Mesendoderm (in vitro differentiated cells): ENCODE results near the gene ALDH1A3.

ENCODE experiments used
- DNase-seq: peaks from one replicate; pipeline ENCODE4 v3.0.0; 2013
- H2AK5ac ChIP-seq: 2 replicates; pipeline ENCODE4 v1.6.1; 2013; ENCODE audit warnings: low read length, inconsistent platforms
- H2BK120ac ChIP-seq: 2 replicates; pipeline ENCODE4 v1.6.1; 2013; ENCODE audit warnings: low read depth, mild to moderate bottlenecking, low read length, moderate library complexity, mixed read lengths
- H2BK15ac ChIP-seq: replicated peaks from 2 replicates; pipeline ENCODE4 v1.6.1; 2013; ENCODE audit warnings: low read depth, mild to moderate bottlenecking, moderate library complexity
- H2BK5ac ChIP-seq: 2 replicates; pipeline ENCODE4 v1.6.1; 2013; ENCODE audit warnings: low read length, inconsistent platforms
- H3K18ac ChIP-seq: 2 replicates; pipeline ENCODE4 v1.6.1; 2013; ENCODE audit warnings: mild to moderate bottlenecking, low read length, mixed read lengths
- H3K23ac ChIP-seq: one replicate; pipeline ENCODE4 v1.6.1; 2013; ENCODE audit warnings: low read length
- H3K27ac ChIP-seq: 2 replicates; pipeline ENCODE4 v1.5.1; 2013; ENCODE audit warnings: low read depth, mild to moderate bottlenecking, inconsistent platforms, low read length, moderate library complexity
- H3K27me3 ChIP-seq: 2 replicates; pipeline ENCODE4 v1.6.1; 2013; ENCODE audit warnings: low read length, control low read depth, mild to moderate bottlenecking, inconsistent platforms; ENCODE audit not compliant: insufficient read depth, poor library complexity
- H3K36me3 ChIP-seq: 2 replicates; pipeline ENCODE4 v1.6.1; 2013; ENCODE audit warnings: low read length, inconsistent platforms; ENCODE audit not compliant: control insufficient read depth, insufficient read depth
- H3K4ac ChIP-seq: one replicate; pipeline ENCODE4 v1.6.1; 2013; ENCODE audit warnings: low read depth, mild to moderate bottlenecking, low read length, moderate library complexity
- H3K4me1 ChIP-seq: 2 replicates; pipeline ENCODE4 v1.6.1; 2013; ENCODE audit warnings: low read depth, low read length, inconsistent platforms; ENCODE audit not compliant: control insufficient read depth
- H3K4me2 ChIP-seq: 2 replicates; pipeline ENCODE4 v1.6.1; 2013; ENCODE audit warnings: low read length
- H3K4me3 ChIP-seq: 2 replicates; pipeline ENCODE4 v1.5.1; 2013; ENCODE audit warnings: mild to moderate bottlenecking, low read length
- H3K56ac ChIP-seq: one replicate; pipeline ENCODE4 v1.6.1; 2013; ENCODE audit warnings: low read length
- H3K79me1 ChIP-seq: 2 replicates; pipeline ENCODE4 v1.6.1; 2013; ENCODE audit warnings: low read length, inconsistent platforms
- H3K79me2 ChIP-seq: 2 replicates; pipeline ENCODE4 v1.6.1; 2013; ENCODE audit warnings: mild to moderate bottlenecking, low read length; ENCODE audit not compliant: control insufficient read depth, insufficient read depth
- H3K9ac ChIP-seq: 2 replicates; pipeline ENCODE4 v1.6.1; 2013; ENCODE audit warnings: low read length, inconsistent platforms
- H4K5ac ChIP-seq: one replicate; pipeline ENCODE4 v1.6.1; 2013; ENCODE audit warnings: low read length
- H4K8ac ChIP-seq: one replicate; pipeline ENCODE4 v1.6.1; 2013; ENCODE audit warnings: low read depth, mild to moderate bottlenecking, control low read depth, low read length, moderate library complexity
- WGBS: extraction: QIAGEN DNeasy Blood & Tissue Kit; methylation state at CpG from one replicate; pipeline ENCODE4 v1.1.7; 2013; ENCODE audit warnings: low lambda C conversion rate, missing lambda C conversion rate; ENCODE audit not compliant: insufficient coverage; ENCODE audit errors: extremely low coverage; 5-methylcytosine and 5-hydroxymethylcytosine counted together

Gene ALDH1A3

GRCh38 chr15:100893964-100894295 lies 14.3 kb downstream of the ALDH1A3 start:
- Histone ChIP-seq H3K23ac (no peak overlapping the region), H3K56ac (no peak overlapping the region), H2AK5ac (no peak overlapping the region), H3K27ac (no peak overlapping the region), H3K9ac (no peak overlapping the region), H3K18ac (no peak overlapping the region), H2BK120ac (no peak overlapping the region), H3K4me3 (no peak overlapping the region), H2BK15ac (no peak overlapping the region), H3K4ac (no peak overlapping the region), H2BK5ac (no peak overlapping the region), H4K5ac (no peak overlapping the region), H3K4me1 (no peaks in the 10 kb centered on the region), H3K36me3 (no peaks in the 10 kb centered on the region), H3K79me2 (no peaks in the 10 kb centered on the region), H3K79me1 (no peaks in the 10 kb centered on the region), H3K27me3 (no peaks in the 10 kb centered on the region), H4K8ac (no peak overlapping the region), H3K4me2 (no peak overlapping the region)
- WGBS = no CpG with 5 or more reads among the region's 9 CpGs
- DNase-seq = no peak

- H3K9ac ChIP-seq = no peak overlapping the region
- H2BK15ac ChIP-seq = no peak overlapping the region
- no peak overlapping the region for H2BK5ac ChIP-seq
- H4K5ac ChIP-seq = no peak overlapping the region
- H3K23ac ChIP-seq = no peak overlapping the region
- H2BK120ac ChIP-seq = no peak overlapping the region
- H3K79me2 ChIP-seq = no peaks in the 10 kb centered on the region
- H3K18ac ChIP-seq = no peak overlapping the region
- H3K4me1 ChIP-seq = peaks cover 9% of the 10 kb centered on the region
- no peak overlapping the region for H3K4ac ChIP-seq
- no peak overlapping the region for H3K4me3 ChIP-seq
- H3K36me3 ChIP-seq = no peaks in the 10 kb centered on the region
- H3K79me1 ChIP-seq = no peaks in the 10 kb centered on the region
- H3K4me2 ChIP-seq = no peak overlapping the region
- H3K27me3 ChIP-seq = no peaks in the 10 kb centered on the region
- WGBS = no CpG with 5 or more reads among the region's 13 CpGs
- no peak overlapping the region for H3K56ac ChIP-seq
- H3K27ac ChIP-seq = no peak overlapping the region
- no peak for DNase-seq
- no peak overlapping the region for H2AK5ac ChIP-seq
- no peak overlapping the region for H4K8ac ChIP-seq
Measured at GRCh38 chr15:100895721-100896120, 16.1 kb downstream of the ALDH1A3 start.

DNA sequence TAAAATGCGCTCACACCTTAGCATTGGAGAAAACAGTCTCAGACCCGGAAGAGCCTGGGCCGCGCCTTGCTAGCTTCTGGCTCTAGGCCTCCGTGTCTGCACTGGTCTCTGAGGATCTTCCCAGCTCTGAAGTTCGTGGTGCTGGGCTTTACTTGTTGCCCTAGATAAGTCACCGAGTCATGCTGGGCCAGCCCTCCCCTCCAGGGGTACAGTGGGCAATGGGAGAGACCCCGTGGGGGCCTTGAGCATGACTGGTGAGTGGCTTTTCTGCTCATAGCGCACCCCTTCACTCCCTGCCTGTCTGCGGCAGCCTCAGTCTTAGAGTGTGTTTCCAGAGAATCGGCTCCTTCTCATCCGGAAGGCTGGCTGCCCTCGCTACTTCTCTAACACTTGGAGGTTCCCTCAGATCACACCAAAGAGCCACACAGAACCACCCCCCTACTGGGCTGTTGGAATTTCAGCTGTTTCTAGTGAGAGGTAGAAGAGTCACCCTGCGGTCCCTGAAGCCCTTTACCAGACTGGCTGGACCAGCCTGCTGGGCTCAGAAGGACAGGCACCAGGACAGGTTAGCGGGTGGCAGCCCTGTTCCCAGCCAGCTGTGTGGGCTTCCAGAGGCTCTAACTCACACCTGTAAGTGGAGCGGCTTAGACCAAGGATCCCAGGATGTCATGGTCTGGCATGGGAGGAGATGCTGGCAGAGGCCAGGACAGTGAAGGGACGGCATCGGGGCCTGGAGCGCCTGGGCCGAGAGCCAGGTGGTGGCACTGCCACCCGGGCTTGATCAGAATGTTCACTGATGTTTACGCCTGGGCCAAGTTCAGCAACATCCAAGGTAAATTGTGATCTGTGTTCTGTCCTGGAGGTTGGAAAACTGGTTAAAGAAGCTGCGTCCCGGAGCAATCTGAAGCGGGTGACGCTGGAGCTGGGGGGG lies 17.9 kb downstream of the ALDH1A3 start:
- Histone ChIP-seq H3K4me1 (peaks cover 9% of the 10 kb centered on the region), H3K27ac (no peak overlapping the region), H3K23ac (peak overlapping the region; percentile 45), H3K18ac (no peak overlapping the region), H3K4me3 (no peak overlapping the region), H4K5ac (no peak overlapping the region), H3K79me1 (no peaks in the 10 kb centered on the region), H3K4me2 (no peak overlapping the region), H2BK5ac (no peak overlapping the region), H2AK5ac (no peak overlapping the region), H3K27me3 (no peaks in the 10 kb centered on the region), H3K56ac (no peak overlapping the region), H4K8ac (no peak overlapping the region), H2BK15ac (no peak overlapping the region), H2BK120ac (no peak overlapping the region), H3K4ac (no peak overlapping the region), H3K36me3 (no peaks in the 10 kb centered on the region), H3K9ac (no peak overlapping the region), H3K79me2 (no peaks in the 10 kb centered on the region)
- no CpG with 5 or more reads among the region's 26 CpGs for WGBS
- no peak for DNase-seq

DNA sequence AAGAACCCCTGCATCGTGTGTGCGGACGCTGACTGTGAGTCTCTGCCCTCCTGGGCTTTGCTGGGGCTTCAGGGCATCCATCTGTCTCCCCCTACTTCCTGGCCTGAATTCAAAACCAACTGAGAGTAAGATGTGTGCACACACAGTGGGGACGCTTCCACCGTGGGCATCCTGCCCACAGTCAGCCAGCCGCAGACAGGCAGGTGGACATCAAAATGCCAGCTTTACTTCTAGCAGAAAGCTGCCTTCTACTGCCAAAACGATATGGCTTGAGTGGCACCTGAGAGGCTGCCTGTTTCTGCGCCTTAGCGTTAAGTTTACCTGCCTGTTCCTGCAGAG lies 18.5 kb downstream of the ALDH1A3 start:
- Histone ChIP-seq H3K4me3 (no peak overlapping the region), H3K4ac (no peak overlapping the region), H3K18ac (no peak overlapping the region), H3K79me2 (no peaks in the 10 kb centered on the region), H4K8ac (no peak overlapping the region), H3K27me3 (no peaks in the 10 kb centered on the region), H3K4me1 (peaks cover 9% of the 10 kb centered on the region), H2AK5ac (no peak overlapping the region), H3K4me2 (no peak overlapping the region), H3K56ac (no peak overlapping the region), H3K23ac (peak overlapping the region; percentile 45), H2BK15ac (no peak overlapping the region), H2BK120ac (no peak overlapping the region), H2BK5ac (no peak overlapping the region), H3K79me1 (no peaks in the 10 kb centered on the region), H3K36me3 (no peaks in the 10 kb centered on the region), H3K9ac (no peak overlapping the region), H4K5ac (no peak overlapping the region), H3K27ac (no peak overlapping the region)
- WGBS = no CpG with 5 or more reads among the region's 9 CpGs
- DNase-seq = no peak

DNA sequence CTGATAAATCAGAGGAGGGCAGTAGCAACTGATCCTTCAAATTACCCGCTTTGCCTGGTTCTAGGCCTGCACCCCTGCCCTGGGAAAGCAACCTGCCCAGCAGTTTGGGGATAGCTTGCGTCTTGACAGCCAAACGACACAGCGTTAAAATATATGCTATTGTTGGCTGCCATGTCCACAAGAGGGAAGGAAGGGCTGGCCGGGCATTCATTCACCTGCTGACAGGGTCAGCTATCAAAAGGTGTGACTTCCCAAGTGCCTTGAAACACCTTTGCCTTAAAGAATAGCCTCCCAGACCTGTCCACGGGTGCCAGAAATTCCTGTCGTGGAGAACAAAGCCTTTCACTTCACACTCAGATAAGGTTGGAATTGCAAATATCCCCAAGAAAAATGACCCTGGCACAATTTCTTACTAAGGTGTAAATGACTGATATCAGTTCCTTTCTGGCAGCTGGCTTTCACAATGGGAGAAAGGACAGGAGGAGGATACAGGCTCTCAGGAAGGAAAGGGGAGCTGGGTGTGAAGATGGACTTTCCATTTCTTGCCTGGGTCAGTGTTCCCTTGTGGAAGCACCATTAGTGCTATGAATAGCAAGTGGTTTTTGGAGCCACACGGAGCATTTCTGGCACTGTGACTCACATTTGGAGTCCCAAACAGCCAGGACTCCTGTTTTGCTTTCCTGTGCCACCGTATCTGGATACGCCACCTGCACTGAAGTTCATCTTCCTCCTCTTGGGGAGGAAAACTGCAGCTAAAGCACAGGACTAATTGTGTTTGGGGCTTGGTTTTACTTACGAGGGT lies 19.2 kb downstream of the ALDH1A3 start:
- Histone ChIP-seq H3K23ac (no peak overlapping the region), H3K18ac (no peak overlapping the region), H3K27me3 (no peaks in the 10 kb centered on the region), H3K4me2 (no peak overlapping the region), H3K27ac (no peak overlapping the region), H3K79me2 (no peaks in the 10 kb centered on the region), H2AK5ac (peak overlapping the region; percentile 11), H2BK15ac (no peak overlapping the region), H3K79me1 (no peaks in the 10 kb centered on the region), H3K4me3 (no peak overlapping the region), H4K8ac (no peak overlapping the region), H3K56ac (no peak overlapping the region), H2BK120ac (no peak overlapping the region), H4K5ac (no peak overlapping the region), H3K36me3 (no peaks in the 10 kb centered on the region), H3K4ac (no peak overlapping the region), H3K9ac (no peak overlapping the region), H3K4me1 (peaks cover 9% of the 10 kb centered on the region), H2BK5ac (peak overlapping the region; percentile 50)
- no CpG with 5 or more reads among the region's 11 CpGs for WGBS
- peak; percentile 84 for DNase-seq
